Measurements from ENCODE around the gene ARHGAP24. TPM values are rescaled to one million over a fixed set of nuclear protein-coding genes. Genes with fewer than 3 reads are reported as not detected.

The ARHGAP24 gene
- polyA plus RNA-seq, 3 donors, result 12.5 to 32.0 (median 18.8) TPM

GRCh38 chr4:85430697-85431096 lies 44.3 kb upstream of the ARHGAP24 start:
- no peaks in the 10 kb centered on the region for H3K36me3 ChIP-seq (replicated peaks in 1 of 2; ENCODE audit: control insufficient read depth in 1 of 2, insufficient read depth in 2 of 2, low read length in 2 of 2)
- H3K4me1 Mint-ChIP-seq, result no peaks in the 10 kb centered on the region
- H3K27ac ChIP-seq (ENCODE audit: low read depth in 1 of 2, low read length in 2 of 2), result no peak overlapping the region
- intact Hi-C loops (cut with micrococcal nuclease), result no loop called here
- H3K4me3 Mint-ChIP-seq, result no peak overlapping the region
- H3K27ac Mint-ChIP-seq, result no peak overlapping the region
- no peak overlapping the region for H2AFZ ChIP-seq (ENCODE audit: insufficient read depth, low read depth, low read length, poor library complexity, severe bottlenecking)
- H3K27me3 ChIP-seq (ENCODE audit: control insufficient read depth in 2 of 2, insufficient read depth in 2 of 2, low read length in 2 of 2), result peaks cover 0 to 2% of the 10 kb centered on the region in 2 donors
- no peak overlapping the region for H3K4me3 ChIP-seq (replicated peaks in 1 of 3; ENCODE audit: low read depth in 2 of 3, low read length in 3 of 3)
- no peaks in the 10 kb centered on the region for H3K4me1 ChIP-seq (ENCODE audit: control insufficient read depth in 1 of 2, insufficient read depth in 2 of 2, low read length in 2 of 2)
- H3K36me3 Mint-ChIP-seq, result no peaks in the 10 kb centered on the region
- H3K79me2 ChIP-seq (ENCODE audit: insufficient read depth, low read length), result no peaks in the 10 kb centered on the region
- TF ChIP-seq CTCF (IDR thresholded peaks at IDR 0.05), result no peak
- no peaks in the 10 kb centered on the region for H4K20me1 ChIP-seq (ENCODE audit: insufficient read depth, low read length)
- H3K9ac ChIP-seq (ENCODE audit: insufficient read depth, low read length, poor library complexity, severe bottlenecking), result no peak overlapping the region
- H3K4me2 ChIP-seq (replicated peaks; ENCODE audit: extremely low read depth, low read length, poor library complexity, severe bottlenecking), result no peak overlapping the region
- peaks cover 3 to 16% (median 9%) of the 10 kb centered on the region in 3 donors for H3K27me3 Mint-ChIP-seq (ENCODE audit: low read depth in 3 of 3)
- no peak for DNase-seq
- 100% methylated on average over 3 of the region's 5 CpGs for WGBS (ENCODE audit: insufficient coverage)
- H3K9me3 ChIP-seq (replicated peaks in 1 of 2; ENCODE audit: control insufficient read depth in 1 of 2, insufficient read depth in 1 of 2, low read length in 2 of 2), result no peaks in the 10 kb centered on the region
- H3K9me3 Mint-ChIP-seq, result peaks cover 0 to 3% (median 0%) of the 10 kb centered on the region in 7 donors

- H3K4me1 ChIP-seq (ENCODE audit: control insufficient read depth in 1 of 2, insufficient read depth in 2 of 2, low read length in 2 of 2), result no peaks in the 10 kb centered on the region
- H3K36me3 Mint-ChIP-seq, result no peaks in the 10 kb centered on the region
- DNase-seq, result no peak
- H3K4me1 Mint-ChIP-seq, result no peaks in the 10 kb centered on the region
- H3K4me3 Mint-ChIP-seq, result no peak overlapping the region
- H3K9me3 Mint-ChIP-seq, result peaks cover 0 to 3% (median 0%) of the 10 kb centered on the region in 7 donors
- WGBS (ENCODE audit: insufficient coverage), result 83% methylated on average over 1 of the region's 3 CpGs
- TF ChIP-seq CTCF (IDR thresholded peaks at IDR 0.05), result no peak
- H3K9ac ChIP-seq (ENCODE audit: insufficient read depth, low read length, poor library complexity, severe bottlenecking), result no peak overlapping the region
- peaks cover 0 to 2% of the 10 kb centered on the region in 2 donors for H3K27me3 ChIP-seq (ENCODE audit: control insufficient read depth in 2 of 2, insufficient read depth in 2 of 2, low read length in 2 of 2)
- no peaks in the 10 kb centered on the region for H3K36me3 ChIP-seq (replicated peaks in 1 of 2; ENCODE audit: control insufficient read depth in 1 of 2, insufficient read depth in 2 of 2, low read length in 2 of 2)
- no peaks in the 10 kb centered on the region for H3K9me3 ChIP-seq (replicated peaks in 1 of 2; ENCODE audit: control insufficient read depth in 1 of 2, insufficient read depth in 1 of 2, low read length in 2 of 2)
- H4K20me1 ChIP-seq (ENCODE audit: insufficient read depth, low read length), result no peaks in the 10 kb centered on the region
- no peak overlapping the region for H3K4me2 ChIP-seq (replicated peaks; ENCODE audit: extremely low read depth, low read length, poor library complexity, severe bottlenecking)
- intact Hi-C loops (cut with micrococcal nuclease), result no loop called here
- H3K27ac ChIP-seq (ENCODE audit: low read depth in 1 of 2, low read length in 2 of 2), result no peak overlapping the region
- peaks cover 3 to 16% (median 9%) of the 10 kb centered on the region in 3 donors for H3K27me3 Mint-ChIP-seq (ENCODE audit: low read depth in 3 of 3)
- no peak overlapping the region for H3K27ac Mint-ChIP-seq
- H2AFZ ChIP-seq (ENCODE audit: insufficient read depth, low read depth, low read length, poor library complexity, severe bottlenecking), result no peak overlapping the region
- no peak overlapping the region for H3K4me3 ChIP-seq (replicated peaks in 1 of 3; ENCODE audit: low read depth in 2 of 3, low read length in 3 of 3)
- H3K79me2 ChIP-seq (ENCODE audit: insufficient read depth, low read length), result no peaks in the 10 kb centered on the region
These were observed 43.8 kb upstream of the ARHGAP24 start for GRCh38 chr4:85431156-85431555.

Measured in CD14-positive monocyte (primary cell).